Vagina (tissue), 2 donors: ENCODE measurements around the gene USP21.

Experiments used
- POLR2A ChIP-seq, 2 donors: fragments of 450-650 bp; IDR thresholded peaks; one replicate each; pipeline ENCODE4 v1.6.1; 2017; ENCODE audit warnings: antibody characterized with exemption in 2 of 2, mild to moderate bottlenecking in 2 of 2, moderate library complexity in 2 of 2
- TF ChIP-seq, protein P1 (sequence below), 3 experiments: fragments of 450-650 bp in 2 of 3; fragments of 200-600 bp in 1 of 3; sonication (generic) in 1 of 3; IDR thresholded peaks; one replicate each; pipeline ENCODE4 v1.5.1; 2017 to 2019; ENCODE audit warnings: antibody characterized with exemption in 3 of 3, mild to moderate bottlenecking in 2 of 3, moderate library complexity in 2 of 3

DNA sequence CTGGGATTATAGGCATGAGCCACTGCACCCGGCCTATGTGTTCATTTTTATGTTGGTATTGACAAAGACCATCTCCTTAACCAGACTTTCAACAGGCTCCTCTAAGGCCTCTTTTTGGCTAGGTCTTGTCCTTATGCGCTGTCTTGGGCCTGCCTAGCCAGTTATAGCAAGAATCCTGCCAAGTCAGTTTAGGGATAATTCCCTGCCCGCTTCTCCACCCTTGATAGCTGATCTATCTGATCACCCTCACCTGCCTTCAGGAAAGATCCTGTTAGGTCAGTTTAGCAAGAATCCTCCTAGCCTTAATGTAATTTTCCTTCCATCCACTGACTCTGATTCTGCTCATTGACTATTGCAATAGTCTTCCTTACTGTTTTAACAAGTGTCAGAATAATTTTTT is 20.4 kb downstream of the USP21 start:
- TF ChIP-seq, protein P1, sequence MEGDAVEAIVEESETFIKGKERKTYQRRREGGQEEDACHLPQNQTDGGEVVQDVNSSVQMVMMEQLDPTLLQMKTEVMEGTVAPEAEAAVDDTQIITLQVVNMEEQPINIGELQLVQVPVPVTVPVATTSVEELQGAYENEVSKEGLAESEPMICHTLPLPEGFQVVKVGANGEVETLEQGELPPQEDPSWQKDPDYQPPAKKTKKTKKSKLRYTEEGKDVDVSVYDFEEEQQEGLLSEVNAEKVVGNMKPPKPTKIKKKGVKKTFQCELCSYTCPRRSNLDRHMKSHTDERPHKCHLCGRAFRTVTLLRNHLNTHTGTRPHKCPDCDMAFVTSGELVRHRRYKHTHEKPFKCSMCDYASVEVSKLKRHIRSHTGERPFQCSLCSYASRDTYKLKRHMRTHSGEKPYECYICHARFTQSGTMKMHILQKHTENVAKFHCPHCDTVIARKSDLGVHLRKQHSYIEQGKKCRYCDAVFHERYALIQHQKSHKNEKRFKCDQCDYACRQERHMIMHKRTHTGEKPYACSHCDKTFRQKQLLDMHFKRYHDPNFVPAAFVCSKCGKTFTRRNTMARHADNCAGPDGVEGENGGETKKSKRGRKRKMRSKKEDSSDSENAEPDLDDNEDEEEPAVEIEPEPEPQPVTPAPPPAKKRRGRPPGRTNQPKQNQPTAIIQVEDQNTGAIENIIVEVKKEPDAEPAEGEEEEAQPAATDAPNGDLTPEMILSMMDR (IDR thresholded peaks at IDR 0.05) = no peak
- no peak for TF ChIP-seq POLR2A (IDR thresholded peaks at IDR 0.05)
